CD8-positive, alpha-beta memory T cell (primary cell): Measurements from ENCODE around the gene C1orf74. TPM values are rescaled to one million over a fixed set of nuclear protein-coding genes. Genes with fewer than 3 reads are reported as not detected.

Source experiments
- CTCF ChIA-PET: fragments of 350-600 bp; sonication (Branson Sonifier 250); formaldehyde crosslinking; loops from one replicate; lab custom pipeline; 2021; ENCODE audit warnings: antibody characterized with exemption; lab: Charles Lee
- POLR2A ChIA-PET: fragments of 350-600 bp; sonication (Branson Sonifier 250); formaldehyde crosslinking; loops from one replicate; lab custom pipeline; 2021; ENCODE audit warnings: antibody characterized with exemption; lab: Charles Lee
- DNase-seq, 5 donors: peaks; one replicate each; pipeline versions ENCODE4 v3.0.0 to v3.0.0-alpha.2; 2020 to 2022; ENCODE audit warnings: mixed read lengths in 1 of 5
- H3K27ac ChIP-seq: one replicate; pipeline ENCODE4 v1.7.0; 2013; ENCODE audit warnings: low read depth, mild to moderate bottlenecking, low read length, moderate library complexity
- H3K27me3 ChIP-seq: 2 replicates; pipeline ENCODE4 v1.7.0; 2013; ENCODE audit warnings: low read length, mild to moderate bottlenecking; ENCODE audit not compliant: insufficient read depth, poor library complexity, severe bottlenecking
- H3K36me3 ChIP-seq: 2 replicates; pipeline ENCODE4 v1.7.0; 2013; ENCODE audit warnings: mild to moderate bottlenecking, low read length, moderate library complexity; ENCODE audit not compliant: insufficient read depth
- H3K4me1 ChIP-seq: 2 replicates; pipeline ENCODE4 v1.7.0; 2013; ENCODE audit warnings: mild to moderate bottlenecking, low read length, moderate library complexity; ENCODE audit not compliant: insufficient read depth
- H3K4me3 ChIP-seq: 2 replicates; pipeline ENCODE4 v1.7.0; 2013; ENCODE audit warnings: mild to moderate bottlenecking, low read length
- H3K9me3 ChIP-seq: 2 replicates; pipeline ENCODE4 v1.7.0; 2013; ENCODE audit warnings: mild to moderate bottlenecking, low read length
- H3K27ac Mint-ChIP-seq, 8 donors: one replicate each; pipeline ENCODE4 v1.8.0; 2020 to 2021; ENCODE audit warnings: mixed read lengths in 8 of 8, mild to moderate bottlenecking in 6 of 8, inconsistent platforms in 3 of 8, moderate library complexity in 3 of 8
- H3K27me3 Mint-ChIP-seq, 2 donors: one replicate each; pipeline ENCODE4 v1.8.0; 2020 to 2021; ENCODE audit warnings: mixed read lengths in 2 of 2, mild to moderate bottlenecking in 1 of 2, moderate library complexity in 1 of 2
- H3K36me3 Mint-ChIP-seq, 3 donors: one replicate each; pipeline ENCODE4 v1.8.0; 2020 to 2021; ENCODE audit warnings: mixed read lengths in 3 of 3, inconsistent platforms in 1 of 3, mild to moderate bottlenecking in 1 of 3
- H3K4me1 Mint-ChIP-seq, 3 donors: one replicate each; pipeline ENCODE4 v1.8.0; 2020 to 2021; ENCODE audit warnings: mixed read lengths in 3 of 3, inconsistent platforms in 1 of 3, mild to moderate bottlenecking in 1 of 3
- H3K4me3 Mint-ChIP-seq, 7 donors: one replicate each; pipeline ENCODE4 v1.8.0; 2020 to 2021; ENCODE audit warnings: mixed read lengths in 7 of 7, mild to moderate bottlenecking in 6 of 7, moderate library complexity in 4 of 7, inconsistent platforms in 2 of 7
- H3K9me3 Mint-ChIP-seq, 5 donors: one replicate each; pipeline ENCODE4 v1.8.0; 2020 to 2022; ENCODE audit warnings: mixed read lengths in 5 of 5, mild to moderate bottlenecking in 3 of 5, moderate library complexity in 2 of 5, inconsistent platforms in 1 of 5
- polyA plus RNA-seq: library from polyadenylated mRNA; unstranded; fragments of 300-500 nt; fragmentation: Illumina TruSeq; gene quantifications from one replicate; pipeline ENCODE4 v1.2.3, GENCODE V29; 2021
- total RNA-seq, 2 experiments: library from RNA; stranded (reverse); gene quantifications; one replicate each; pipeline ENCODE4 v1.2.3, GENCODE V29; 2021

The C1orf74 gene
- total and polyA plus RNA-seq, 3 experiments from 2014 or later = 0.35 to 2.2 (median 2.2) TPM

GRCh38 chr1:209815490-209815889 lies 31.1 kb upstream of the C1orf74 start:
- H3K27ac ChIP-seq = no peak overlapping the region
- Mint-ChIP-seq H3K4me1 (no peaks in the 10 kb centered on the region), H3K27ac (no peak overlapping the region), H3K9me3 (no peaks in the 10 kb centered on the region), H3K27me3 (peaks cover 17 to 27% of the 10 kb centered on the region in 2 donors), H3K36me3 (peaks cover 0 to 2% (median 0%) of the 10 kb centered on the region in 3 donors), H3K4me3 (no peak overlapping the region)
- no peak overlapping the region for H3K4me3 ChIP-seq
- no peaks in the 10 kb centered on the region for H3K4me1 ChIP-seq
- POLR2A ChIA-PET = no interaction called here
- no peak for DNase-seq
- H3K9me3 ChIP-seq = no peaks in the 10 kb centered on the region
- no peaks in the 10 kb centered on the region for H3K27me3 ChIP-seq
- CTCF ChIA-PET = interaction anchor here (1.7 to 3.3 kb wide), 2 partner anchors 8 to 12 kb away, joined by 7 to 21 read pairs; partner anchors contain the start of gene UTP25
- no peaks in the 10 kb centered on the region for H3K36me3 ChIP-seq

- Histone ChIP-seq H3K27ac (no peak overlapping the region), H3K4me3 (no peak overlapping the region), H3K27me3 (no peaks in the 10 kb centered on the region), H3K4me1 (no peaks in the 10 kb centered on the region), H3K36me3 (no peaks in the 10 kb centered on the region), H3K9me3 (no peaks in the 10 kb centered on the region)
- POLR2A ChIA-PET = no interaction called here
- H3K27me3 Mint-ChIP-seq = peaks cover 14 to 16% of the 10 kb centered on the region in 2 donors
- H3K9me3 Mint-ChIP-seq = no peaks in the 10 kb centered on the region
- peaks cover 0 to 1% (median 0%) of the 10 kb centered on the region in 3 donors for H3K36me3 Mint-ChIP-seq
- H3K27ac Mint-ChIP-seq = no peak overlapping the region
- H3K4me3 Mint-ChIP-seq = no peak overlapping the region
- CTCF ChIA-PET = interaction anchor here (3.3 kb wide), 1 partner anchor 9 kb away, joined by 21 read pairs; no protein-coding TSS in a partner anchor
- DNase-seq = no peak
- no peaks in the 10 kb centered on the region for H3K4me1 Mint-ChIP-seq
Observed at GRCh38 chr1:209813902-209814301, 29.5 kb upstream of the C1orf74 start.

GRCh38 chr1:209810783-209811182 lies 26.4 kb upstream of the C1orf74 start:
- POLR2A ChIA-PET = no interaction called here

GRCh38 chr1:209809611-209810010 lies 25.3 kb upstream of the C1orf74 start:
- Histone ChIP-seq H3K9me3 (no peaks in the 10 kb centered on the region), H3K27ac (no peak overlapping the region), H3K4me3 (no peak overlapping the region), H3K36me3 (no peaks in the 10 kb centered on the region), H3K4me1 (peaks cover 9% of the 10 kb centered on the region), H3K27me3 (no peaks in the 10 kb centered on the region)
- no peak for DNase-seq
- H3K4me3 Mint-ChIP-seq = no peak overlapping the region
- H3K4me1 Mint-ChIP-seq = peaks cover 7 to 13% (median 8%) of the 10 kb centered on the region in 3 donors
- CTCF ChIA-PET = interaction anchor here (1.9 to 5.7 kb wide), 2 partner anchors 13 kb away, joined by 12 to 43 read pairs; no protein-coding TSS in a partner anchor
- H3K9me3 Mint-ChIP-seq = peaks cover 0 to 2% (median 0%) of the 10 kb centered on the region in 5 donors
- H3K36me3 Mint-ChIP-seq = peaks cover 0 to 1% (median 1%) of the 10 kb centered on the region in 3 donors
- H3K27me3 Mint-ChIP-seq = no peaks in the 10 kb centered on the region
- POLR2A ChIA-PET = no interaction called here
- H3K27ac Mint-ChIP-seq = no peak overlapping the region

More at GRCh38 chr1:209810783-209811182, 26.4 kb upstream of the C1orf74 start:
- Mint-ChIP-seq H3K9me3 (peaks cover 0 to 2% (median 0%) of the 10 kb centered on the region in 5 donors), H3K4me1 (peaks cover 6% of the 10 kb centered on the region in 3 donors), H3K27me3 (peaks cover 0 to 2% of the 10 kb centered on the region in 2 donors), H3K36me3 (peaks cover 0 to 1% (median 1%) of the 10 kb centered on the region in 3 donors), H3K27ac (no peak overlapping the region), H3K4me3 (no peak overlapping the region)
- no peaks in the 10 kb centered on the region for H3K36me3 ChIP-seq
- CTCF ChIA-PET = interaction anchor here (1.1 to 1.9 kb wide), 3 partner anchors 12 to 41 kb away, joined by 3 to 12 read pairs (median 3); partner anchors contain the start of gene UTP25
- peaks cover 2% of the 10 kb centered on the region for H3K4me1 ChIP-seq
- H3K27me3 ChIP-seq = no peaks in the 10 kb centered on the region
- no peak overlapping the region for H3K27ac ChIP-seq
- H3K9me3 ChIP-seq = no peaks in the 10 kb centered on the region
- no peak overlapping the region for H3K4me3 ChIP-seq
- DNase-seq = no peak

GRCh38 chr1:209808059-209808581 lies 23.8 kb upstream of the C1orf74 start:
- H3K4me3 Mint-ChIP-seq = no peak overlapping the region
- Histone ChIP-seq H3K27me3 (no peaks in the 10 kb centered on the region), H3K9me3 (no peaks in the 10 kb centered on the region), H3K4me3 (no peak overlapping the region), H3K27ac (no peak overlapping the region), H3K4me1 (peaks cover 9% of the 10 kb centered on the region), H3K36me3 (no peaks in the 10 kb centered on the region)
- ChIA-PET CTCF (interaction anchor here (0.6 to 5.7 kb wide), 4 partner anchors 11 to 42 kb away, joined by 3 to 43 read pairs (median 4); partner anchors contain the start of gene UTP25), POLR2A (interaction anchor here (1.0 kb wide), 1 partner anchor 53 kb away, joined by 4 read pairs; no protein-coding TSS in a partner anchor)
- peaks cover 0 to 2% of the 10 kb centered on the region in 2 donors for H3K27me3 Mint-ChIP-seq
- no peak for DNase-seq
- H3K4me1 Mint-ChIP-seq = peaks cover 7 to 13% (median 8%) of the 10 kb centered on the region in 3 donors
- H3K27ac Mint-ChIP-seq = no peak overlapping the region
- H3K9me3 Mint-ChIP-seq = peaks cover 0 to 2% (median 0%) of the 10 kb centered on the region in 5 donors
- peaks cover 0 to 1% (median 1%) of the 10 kb centered on the region in 3 donors for H3K36me3 Mint-ChIP-seq

- Histone ChIP-seq H3K27me3 (no peaks in the 10 kb centered on the region), H3K9me3 (no peaks in the 10 kb centered on the region), H3K36me3 (no peaks in the 10 kb centered on the region)
Observed at GRCh38 chr1:209807509-209807908, 23.1 kb upstream of the C1orf74 start.

GRCh38 chr1:209805875-209806760 lies 21.8 kb upstream of the C1orf74 start, which contains the start of gene IRF6:
IRF6 (minus strand) TSS chr1:209806142; CDS start chr1:209801413, 4,729 bp downstream.
- peak; percentile 57 to 87 (median 71) for DNase-seq
- peaks cover 7 to 13% (median 8%) of the 10 kb centered on the region in 3 donors for H3K4me1 Mint-ChIP-seq
- Histone ChIP-seq H3K27ac (peak within 1 kb of the TSS; percentile 52), H3K4me1 (peaks cover 9% of the 10 kb centered on the region), H3K36me3 (no peaks in the 10 kb centered on the region), H3K27me3 (no peaks in the 10 kb centered on the region), H3K4me3 (peak within 1 kb of the TSS; percentile 42), H3K9me3 (no peaks in the 10 kb centered on the region)
- ChIA-PET POLR2A (interaction anchor here (1.7 to 2.1 kb wide), 2 partner anchors 21 to 38 kb away, joined by 7 to 8 read pairs; partner anchors contain the start of gene C1orf74), CTCF (interaction anchor here (1.2 to 5.7 kb wide), 7 partner anchors 13 to 58 kb away, joined by 3 to 43 read pairs (median 4); partner anchors contain the start of gene C1orf74)
- H3K36me3 Mint-ChIP-seq = peaks cover 0 to 4% (median 1%) of the 10 kb centered on the region in 3 donors
- H3K27me3 Mint-ChIP-seq = peaks cover 2 to 10% of the 10 kb centered on the region in 2 donors
- peak within 1 kb of the TSS in 7 of 8 donors; percentile 49 to 96 (median 93) for H3K27ac Mint-ChIP-seq
- H3K9me3 Mint-ChIP-seq = peaks cover 0 to 2% (median 0%) of the 10 kb centered on the region in 5 donors
- H3K4me3 Mint-ChIP-seq = peak within 1 kb of the TSS; percentile 85 to 98 (median 93)

More at GRCh38 chr1:209807509-209807908, 23.1 kb upstream of the C1orf74 start:
- peaks cover 0 to 1% (median 1%) of the 10 kb centered on the region in 3 donors for H3K36me3 Mint-ChIP-seq
- H3K27ac Mint-ChIP-seq = no peak overlapping the region
- no peak overlapping the region for H3K27ac ChIP-seq
- no peak overlapping the region for H3K4me3 Mint-ChIP-seq
- H3K27me3 Mint-ChIP-seq = peaks cover 2% of the 10 kb centered on the region in 2 donors
- H3K9me3 Mint-ChIP-seq = peaks cover 0 to 2% (median 0%) of the 10 kb centered on the region in 5 donors
- H3K4me1 ChIP-seq = peaks cover 9% of the 10 kb centered on the region
- no peak overlapping the region for H3K4me3 ChIP-seq
- CTCF ChIA-PET = interaction anchor here (0.6 to 5.7 kb wide), 4 partner anchors 15 to 41 kb away, joined by 3 to 43 read pairs (median 4); partner anchors contain the start of gene UTP25
- H3K4me1 Mint-ChIP-seq = peaks cover 7 to 13% (median 8%) of the 10 kb centered on the region in 3 donors
- no peak for DNase-seq
- POLR2A ChIA-PET = interaction anchor here (0.7 to 1.0 kb wide), 2 partner anchors 35 to 52 kb away, joined by 4 to 6 read pairs; no protein-coding TSS in a partner anchor
